IPS DF 6.9 (cell line): ENCODE measurements around the gene MRC2.

Experiments used
- DNase-seq: peaks from one replicate; pipeline ENCODE4 v3.0.0-alpha.2; 2013; ENCODE audit warnings: low read depth, low spot score
- H3K27ac ChIP-seq: one replicate; pipeline ENCODE4 v1.5.1; 2013; ENCODE audit warnings: low read length, control low read depth
- H3K27me3 ChIP-seq: 2 replicates; pipeline ENCODE4 v1.6.1; 2013; ENCODE audit warnings: mild to moderate bottlenecking, low read length; ENCODE audit not compliant: control insufficient read depth, insufficient read depth
- H3K36me3 ChIP-seq: 2 replicates; pipeline ENCODE4 v1.6.1; 2013; ENCODE audit warnings: low read length; ENCODE audit not compliant: control insufficient read depth, insufficient read depth
- H3K4me1 ChIP-seq: 2 replicates; pipeline ENCODE4 v1.6.1; 2013; ENCODE audit warnings: low read length; ENCODE audit not compliant: control insufficient read depth, insufficient read depth
- H3K4me3 ChIP-seq: 2 replicates; pipeline ENCODE4 v1.5.1; 2013; ENCODE audit warnings: mild to moderate bottlenecking, low read length
- H3K9me3 ChIP-seq: 2 replicates; pipeline ENCODE4 v1.6.1; 2013; ENCODE audit warnings: low read length, inconsistent platforms; ENCODE audit not compliant: control insufficient read depth, insufficient read depth
- WGBS: extraction: QIAGEN DNeasy Blood & Tissue Kit; methylation state at CpG from one replicate; pipeline ENCODE4 v1.1.7; 2013; ENCODE audit warnings: mixed read lengths, missing lambda C conversion rate; ENCODE audit not compliant: insufficient read length, insufficient coverage; 5-methylcytosine and 5-hydroxymethylcytosine counted together

MRC2 gene

GRCh38 chr17:62631936-62632924 is 4.8 kb downstream of the MRC2 start:
- Histone ChIP-seq H3K9me3 (no peaks in the 10 kb centered on the region), H3K36me3 (no peaks in the 10 kb centered on the region), H3K4me3 (no peak overlapping the region), H3K27me3 (no peaks in the 10 kb centered on the region), H3K4me1 (peaks cover 6% of the 10 kb centered on the region; the same call in 1 of the 2 replicates), H3K27ac (no peak overlapping the region)
- no peak for DNase-seq
- WGBS = no CpG with 5 or more reads among the region's 27 CpGs

GRCh38 chr17:62637809-62638208 is 10.3 kb downstream of the MRC2 start:
- Histone ChIP-seq H3K27ac (no peak overlapping the region), H3K36me3 (no peaks in the 10 kb centered on the region), H3K4me1 (no peaks in the 10 kb centered on the region; the same call in 1 of the 2 replicates), H3K27me3 (no peaks in the 10 kb centered on the region), H3K9me3 (no peaks in the 10 kb centered on the region), H3K4me3 (no peak overlapping the region)
- DNase-seq = no peak
- whole genome bisulfite sequencing = no CpG with 5 or more reads among the region's 9 CpGs

- H3K4me1 ChIP-seq = no peaks in the 10 kb centered on the region; the same call in 1 of the 2 replicates
- no peak for DNase-seq
- H3K9me3 ChIP-seq = no peaks in the 10 kb centered on the region
- no peak overlapping the region for H3K27ac ChIP-seq
- no peaks in the 10 kb centered on the region for H3K36me3 ChIP-seq
- H3K27me3 ChIP-seq = no peaks in the 10 kb centered on the region
- no CpG with 5 or more reads among the region's 10 CpGs for WGBS
- no peak overlapping the region for H3K4me3 ChIP-seq
Observed at GRCh38 chr17:62641153-62641552, 13.7 kb downstream of the MRC2 start.

- Histone ChIP-seq H3K4me3 (no peak overlapping the region), H3K36me3 (no peaks in the 10 kb centered on the region)
- no CpG with 5 or more reads among the region's 6 CpGs for WGBS
Observed at GRCh38 chr17:62641951-62642350, 14.5 kb downstream of the MRC2 start.

GRCh38 chr17:62643496-62643895 is 16.0 kb downstream of the MRC2 start:
- no peak for DNase-seq
- WGBS = 100% methylated on average over 2 of the region's 6 CpGs

More at GRCh38 chr17:62641951-62642350, 14.5 kb downstream of the MRC2 start:
- no peak for DNase-seq
- Histone ChIP-seq H3K27me3 (no peaks in the 10 kb centered on the region), H3K27ac (no peak overlapping the region), H3K4me1 (no peaks in the 10 kb centered on the region; the same call in 1 of the 2 replicates), H3K9me3 (no peaks in the 10 kb centered on the region)

GRCh38 chr17:62644487-62645173 is 17.2 kb downstream of the MRC2 start:
- Histone ChIP-seq H3K4me3 (no peak overlapping the region), H3K27ac (no peak overlapping the region), H3K4me1 (no peaks in the 10 kb centered on the region; the same call in 1 of the 2 replicates), H3K9me3 (no peaks in the 10 kb centered on the region), H3K36me3 (no peaks in the 10 kb centered on the region), H3K27me3 (no peaks in the 10 kb centered on the region)
- DNase-seq = no peak
- no CpG with 5 or more reads among the region's 17 CpGs for WGBS

More at GRCh38 chr17:62643496-62643895, 16.0 kb downstream of the MRC2 start:
- Histone ChIP-seq H3K27me3 (no peaks in the 10 kb centered on the region), H3K36me3 (no peaks in the 10 kb centered on the region), H3K4me3 (no peak overlapping the region), H3K4me1 (no peaks in the 10 kb centered on the region; the same call in 1 of the 2 replicates), H3K9me3 (no peaks in the 10 kb centered on the region), H3K27ac (no peak overlapping the region)

GRCh38 chr17:62648251-62648955 is 20.9 kb downstream of the MRC2 start:
- no CpG with 5 or more reads among the region's 15 CpGs for WGBS
- Histone ChIP-seq H3K27me3 (no peaks in the 10 kb centered on the region), H3K36me3 (no peaks in the 10 kb centered on the region), H3K4me1 (peaks cover 2% of the 10 kb centered on the region), H3K4me3 (no peak overlapping the region), H3K9me3 (no peaks in the 10 kb centered on the region), H3K27ac (no peak overlapping the region)
- DNase-seq = no peak

- Histone ChIP-seq H3K27ac (no peak overlapping the region), H3K36me3 (no peaks in the 10 kb centered on the region), H3K27me3 (no peaks in the 10 kb centered on the region), H3K4me3 (no peak overlapping the region), H3K4me1 (peaks cover 5% of the 10 kb centered on the region), H3K9me3 (no peaks in the 10 kb centered on the region)
- no peak for DNase-seq
- no CpG with 5 or more reads among the region's 6 CpGs for WGBS
Observed at GRCh38 chr17:62648956-62649294, 21.5 kb downstream of the MRC2 start.

GRCh38 chr17:62649570-62649969 is 22.1 kb downstream of the MRC2 start:
- H3K9me3 ChIP-seq = no peaks in the 10 kb centered on the region
- no peaks in the 10 kb centered on the region for H3K27me3 ChIP-seq
- no peak overlapping the region for H3K4me3 ChIP-seq
- no peaks in the 10 kb centered on the region for H3K36me3 ChIP-seq
- no CpG with 5 or more reads among the region's 7 CpGs for WGBS
- DNase-seq = no peak
- peaks cover 5% of the 10 kb centered on the region for H3K4me1 ChIP-seq
- H3K27ac ChIP-seq = no peak overlapping the region

- WGBS = no CpG with 5 or more reads among the region's 6 CpGs
- Histone ChIP-seq H3K36me3 (no peaks in the 10 kb centered on the region), H3K4me1 (peaks cover 5% of the 10 kb centered on the region), H3K27me3 (no peaks in the 10 kb centered on the region), H3K27ac (no peak overlapping the region), H3K4me3 (no peak overlapping the region), H3K9me3 (no peaks in the 10 kb centered on the region)
- no peak for DNase-seq
Observed at GRCh38 chr17:62650587-62650986, 23.1 kb downstream of the MRC2 start.
